HG03103 (cell line): ENCODE results near the gene BOD1L1.
"Not testable (repeated sequence)": the region's sequence is repeated elsewhere in the genome, so short reads cannot be mapped to it uniquely, and the experiment has no call there.

Source experiments
- ATAC-seq: cut with Tn5 transposase; IDR thresholded peaks from one replicate; pipeline ENCODE4 v1.9.1; 2021; ENCODE audit warnings: low read depth; ENCODE audit not compliant: unreplicated experiment

The BOD1L1 gene

DNA sequence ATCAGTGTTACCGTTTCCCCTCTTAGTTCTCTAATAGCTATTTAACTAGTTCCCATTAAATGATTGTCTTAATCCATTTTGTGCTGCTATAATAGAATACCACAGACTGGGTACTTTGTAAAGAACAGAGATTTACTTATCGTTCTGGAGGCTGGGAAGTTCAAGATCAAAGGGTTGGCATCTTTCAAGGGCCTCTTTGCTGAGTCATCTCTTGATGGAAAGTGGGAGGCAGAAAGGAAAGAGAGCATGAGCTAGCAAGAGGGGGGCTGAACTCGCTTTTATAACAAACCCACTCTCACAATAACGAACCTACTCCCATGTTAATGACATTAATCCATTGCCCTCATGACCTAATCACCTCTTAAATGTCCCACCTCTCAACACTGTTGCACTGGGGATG lies 65.9 kb downstream of the BOD1L1 start:
- no peak for ATAC-seq

DNA sequence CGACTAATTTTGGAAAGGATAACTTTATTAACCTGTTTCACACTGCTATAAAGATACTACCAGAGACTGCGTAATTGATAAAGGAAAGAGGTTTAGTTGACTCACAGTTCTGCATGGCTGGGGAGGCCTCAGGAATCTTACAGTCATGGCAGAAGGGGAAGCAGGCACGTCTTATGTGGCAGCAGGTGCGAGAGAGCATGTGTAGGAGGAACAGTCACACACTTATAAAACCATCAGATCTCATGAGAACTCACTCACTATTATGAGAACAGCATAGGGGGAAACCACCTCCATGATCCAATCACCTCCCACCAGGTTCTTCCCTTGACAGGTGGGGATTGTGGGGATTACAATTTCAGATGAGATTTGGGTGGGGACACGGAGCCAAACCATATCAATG lies 67.4 kb downstream of the BOD1L1 start:
- ATAC-seq = not testable (repeated sequence)

DNA sequence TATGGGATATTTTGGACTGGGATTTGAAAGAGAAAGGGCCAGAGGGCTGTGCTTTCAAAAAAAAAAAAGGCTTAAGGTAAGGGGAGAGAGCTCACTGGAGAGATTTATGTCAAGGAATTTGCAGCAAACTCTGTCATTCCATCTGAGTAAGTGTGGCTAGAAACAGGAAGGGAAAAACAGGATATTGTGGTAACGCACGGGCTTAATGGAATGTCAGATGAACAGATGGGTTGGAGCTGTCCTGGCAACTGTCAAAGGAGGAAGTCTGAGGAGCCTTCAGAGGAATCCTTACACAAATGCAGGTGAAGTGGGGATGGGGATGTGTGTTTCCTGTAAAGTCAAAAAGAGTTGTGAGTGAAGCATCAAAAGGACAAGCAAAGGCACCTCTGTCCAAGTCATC lies 68.1 kb downstream of the BOD1L1 start:
- no peak for ATAC-seq

DNA sequence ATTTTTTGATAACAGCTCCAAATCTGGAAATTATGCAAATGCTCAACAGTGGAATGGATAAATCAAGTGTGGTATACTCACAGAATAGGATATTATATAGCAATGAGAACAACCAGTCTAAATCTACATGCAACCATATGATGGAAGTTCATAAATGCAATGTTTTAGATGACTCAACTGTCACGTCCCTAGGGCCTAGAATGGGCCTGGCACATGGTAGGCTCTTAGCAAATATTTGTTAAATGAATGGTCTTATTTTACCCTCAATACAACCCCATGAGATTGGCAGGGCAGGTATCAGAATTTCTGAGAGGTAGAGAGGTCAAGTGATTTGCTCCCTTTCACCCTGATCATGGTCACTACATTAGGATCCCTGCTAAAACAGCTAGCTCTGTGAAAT lies 68.6 kb downstream of the BOD1L1 start:
- no peak for ATAC-seq

DNA sequence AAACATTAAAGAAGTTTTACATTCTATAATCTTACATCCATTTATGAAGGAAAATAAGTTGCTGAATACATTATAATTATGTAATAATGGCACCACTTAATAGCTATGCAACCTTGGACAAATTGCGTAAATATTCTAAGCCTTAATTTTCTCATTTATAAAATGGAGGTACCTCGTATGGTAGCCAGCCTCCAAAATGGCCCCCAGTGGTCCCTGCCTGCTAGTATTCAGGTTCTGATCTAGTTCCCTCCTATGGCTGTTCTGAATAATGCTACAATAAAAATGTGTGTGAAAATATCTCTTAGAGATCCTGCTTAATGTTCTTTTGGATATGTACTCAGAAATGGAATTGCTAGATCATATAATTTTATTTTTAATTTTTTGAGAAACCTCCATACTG lies 72.2 kb downstream of the BOD1L1 start:
- ATAC-seq = no peak

DNA sequence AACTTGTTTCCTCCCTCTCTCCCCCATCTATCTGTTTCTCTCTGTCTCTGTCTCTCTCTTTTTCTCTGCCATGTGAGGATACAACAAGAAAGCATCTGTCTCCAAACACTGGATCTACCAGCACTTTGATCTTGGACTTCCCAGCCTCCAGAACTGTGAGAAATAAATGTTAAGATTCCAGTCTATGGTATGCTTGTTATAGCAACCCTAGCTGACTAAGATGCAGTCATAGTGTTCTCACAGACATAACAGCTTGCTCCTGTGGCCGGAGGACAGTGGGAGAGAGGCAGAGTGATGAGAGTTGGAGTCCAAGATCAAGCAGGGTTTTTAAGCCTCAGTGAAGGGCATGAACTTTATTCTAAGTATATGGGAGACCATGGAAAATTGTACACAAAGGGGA lies 74.4 kb downstream of the BOD1L1 start:
- no peak for ATAC-seq

DNA sequence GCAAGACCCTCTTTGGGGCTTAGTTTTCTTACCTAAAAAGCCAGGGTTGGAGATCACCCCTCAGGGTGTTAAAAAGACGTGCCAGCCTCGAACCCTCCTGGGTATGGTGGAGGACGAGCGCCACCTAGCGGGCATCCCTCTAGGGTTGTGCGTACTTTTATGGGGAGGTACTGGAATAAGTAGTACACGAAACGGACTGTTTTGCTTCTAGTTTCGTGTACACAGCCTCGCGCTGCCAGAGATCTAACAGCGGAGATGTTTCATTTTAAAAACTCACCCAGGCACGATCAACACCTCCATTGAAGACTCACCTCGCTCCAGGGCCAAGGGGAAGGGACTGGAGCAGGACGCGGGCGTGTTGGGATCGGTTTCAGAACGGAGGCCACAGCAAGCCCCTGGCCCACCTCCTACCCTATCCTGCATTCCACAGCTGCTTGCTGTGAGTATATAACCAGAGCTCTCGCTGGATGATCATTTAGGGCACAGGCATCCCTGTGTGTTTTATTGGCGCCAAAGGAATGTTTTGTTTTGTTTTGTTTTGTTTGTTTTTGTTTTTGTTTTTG lies 78.5 kb downstream of the BOD1L1 start:
- ATAC-seq = peak; percentile 68

DNA sequence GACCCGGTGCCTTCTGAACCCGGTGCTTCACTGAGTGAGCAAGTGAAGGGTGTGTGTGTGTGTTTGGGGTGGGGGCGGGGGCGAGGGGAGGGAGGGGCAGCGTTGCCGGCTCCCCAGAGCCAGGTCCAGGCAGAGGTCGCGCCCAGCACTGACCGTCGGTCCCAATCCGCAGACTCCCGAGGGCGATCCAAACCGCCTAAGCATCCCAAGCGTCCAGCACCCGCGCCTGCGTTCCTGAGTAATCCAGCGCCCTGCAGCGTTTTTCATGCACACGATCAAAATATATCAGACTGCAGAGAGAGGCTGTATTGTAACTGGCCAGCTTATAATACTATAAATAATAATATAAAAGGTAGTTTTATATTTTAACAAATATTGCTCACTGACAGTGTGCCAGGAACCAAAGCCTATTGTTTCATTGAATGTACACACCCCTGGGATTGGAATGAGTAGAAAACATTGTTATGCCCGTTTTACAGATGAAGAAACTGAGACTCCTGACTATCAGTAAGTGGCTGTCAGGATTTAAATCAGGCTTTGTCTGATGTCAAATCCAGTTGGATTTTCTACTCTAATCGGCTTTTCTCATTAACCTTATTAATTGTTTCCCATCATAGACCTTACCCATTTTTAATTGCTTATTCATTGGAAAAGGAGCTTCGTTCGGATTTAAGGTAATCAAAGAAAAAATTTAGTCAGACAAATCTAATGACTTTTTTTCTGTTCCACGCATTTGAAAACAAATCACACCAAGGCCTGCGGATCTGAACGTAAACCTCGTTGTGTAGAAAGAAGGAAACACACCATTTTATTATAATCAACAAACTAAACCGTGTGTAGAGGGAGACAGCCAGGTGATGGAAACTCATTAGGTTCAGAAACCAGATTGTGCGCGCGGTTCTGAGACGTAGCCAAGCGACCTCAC lies 79.2 kb downstream of the BOD1L1 start:
- ATAC-seq = no peak

DNA sequence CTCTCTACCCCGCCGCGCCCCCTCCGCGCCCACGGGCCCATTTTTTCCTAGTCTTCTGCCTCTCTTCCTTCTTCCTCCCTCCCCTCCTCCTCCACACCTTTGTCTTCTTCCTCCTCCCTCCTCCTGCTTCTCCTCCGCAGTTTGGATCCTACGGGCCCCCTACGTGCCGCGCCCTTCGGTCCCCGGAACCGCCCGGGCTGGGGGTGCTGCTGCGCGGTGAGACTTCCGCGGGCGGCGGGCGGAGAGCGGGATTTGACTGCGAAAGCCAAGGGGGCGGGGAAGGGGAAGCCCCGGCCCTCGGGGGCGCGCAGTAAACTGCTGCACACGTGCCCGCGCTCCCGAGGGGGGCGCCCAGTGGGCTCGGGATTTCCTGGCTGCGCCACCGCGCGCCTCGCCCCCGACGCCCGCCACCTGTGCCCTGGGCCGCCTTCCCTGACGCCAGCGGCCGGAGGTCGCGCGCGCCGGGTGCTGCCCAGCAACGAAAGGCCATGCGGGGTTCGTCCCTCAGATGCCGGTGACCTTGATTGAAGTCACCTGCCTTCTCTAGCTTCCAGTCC lies 80.0 kb downstream of the BOD1L1 start:
- no peak for ATAC-seq

DNA sequence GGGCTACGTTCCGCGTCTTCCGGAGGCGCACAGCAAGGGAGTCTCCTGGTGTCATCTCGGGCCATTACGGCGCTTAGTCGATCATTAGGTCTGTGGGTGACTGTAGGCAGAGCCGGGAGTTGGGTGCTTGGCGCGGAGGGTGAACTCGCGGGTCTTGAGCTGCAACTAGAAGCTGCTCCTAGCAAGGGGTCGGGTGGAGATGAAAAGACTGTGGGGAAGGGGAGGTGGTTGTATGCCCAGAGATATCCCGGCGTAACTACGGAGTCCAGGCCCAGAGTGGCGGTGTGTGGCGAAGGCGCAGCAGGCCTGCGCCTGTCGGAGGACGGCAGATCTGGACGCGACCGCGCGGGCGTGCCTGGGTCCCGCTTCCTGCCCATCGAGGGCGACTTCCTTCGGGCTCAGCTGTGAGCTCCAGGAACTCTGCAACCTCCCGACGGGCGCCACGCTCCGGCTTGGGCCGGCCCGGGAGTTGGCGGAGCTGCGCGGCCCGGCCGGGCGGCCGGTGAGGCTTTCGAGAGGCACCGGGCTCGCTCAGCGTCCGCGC lies 80.5 kb downstream of the BOD1L1 start:
- no peak for ATAC-seq

DNA sequence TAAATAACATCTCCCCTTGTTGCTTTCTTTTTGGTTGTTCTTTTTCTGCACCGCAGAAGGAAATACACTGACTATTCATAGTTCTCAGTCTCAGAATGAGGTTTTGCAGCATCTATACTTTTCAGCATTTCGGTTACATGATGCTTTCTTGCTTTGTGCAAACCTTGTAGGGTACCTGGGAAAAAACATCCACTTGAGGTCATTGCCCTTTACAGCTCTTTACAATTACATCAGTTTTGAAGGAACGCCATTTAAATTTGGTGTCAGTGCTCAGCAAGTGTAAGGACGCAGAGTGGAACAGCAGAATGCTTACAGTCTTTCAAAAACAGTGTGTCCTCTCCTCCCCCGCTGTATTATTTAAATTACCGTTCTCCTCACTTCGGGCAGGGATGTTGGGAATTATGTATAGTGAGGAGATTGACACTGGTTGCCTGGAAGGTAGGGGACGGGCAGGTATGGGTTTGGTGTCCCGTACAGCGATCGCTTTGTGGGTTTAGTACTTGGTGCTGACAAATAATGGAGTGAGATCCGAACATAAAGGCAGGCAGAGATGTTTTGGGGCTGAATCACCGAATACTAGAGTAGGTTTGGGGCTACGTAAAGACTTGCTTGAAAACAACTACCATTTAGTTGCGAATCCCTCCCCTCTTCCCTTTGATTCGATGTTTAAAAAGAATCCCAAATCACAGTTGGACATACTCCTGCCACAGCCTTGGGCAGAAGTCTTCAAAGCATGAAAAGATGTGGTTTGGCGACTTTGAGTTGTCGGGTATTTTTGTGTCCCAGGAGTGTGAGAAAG lies 81.2 kb downstream of the BOD1L1 start:
- ATAC-seq = no peak

DNA sequence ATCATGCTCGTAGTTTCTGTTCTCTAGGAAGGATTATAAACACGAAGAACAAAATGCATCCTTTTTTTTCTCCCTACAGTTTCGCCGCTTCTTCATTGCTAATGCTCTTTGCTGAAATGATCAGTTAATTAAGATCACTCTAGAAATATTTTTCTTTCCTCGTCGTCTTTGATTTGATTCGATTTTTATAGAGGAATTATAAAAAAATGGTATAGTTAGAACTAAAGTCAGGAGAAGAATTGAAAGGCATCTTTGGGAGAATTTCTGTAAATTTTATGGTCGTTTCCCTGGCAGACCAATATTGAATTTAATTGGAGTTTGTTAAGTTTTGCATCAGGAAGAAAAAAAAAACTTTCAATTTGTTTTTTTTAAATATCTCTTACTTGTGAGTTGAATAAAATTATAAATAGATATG lies 82.1 kb downstream of the BOD1L1 start:
- ATAC-seq = no peak

DNA sequence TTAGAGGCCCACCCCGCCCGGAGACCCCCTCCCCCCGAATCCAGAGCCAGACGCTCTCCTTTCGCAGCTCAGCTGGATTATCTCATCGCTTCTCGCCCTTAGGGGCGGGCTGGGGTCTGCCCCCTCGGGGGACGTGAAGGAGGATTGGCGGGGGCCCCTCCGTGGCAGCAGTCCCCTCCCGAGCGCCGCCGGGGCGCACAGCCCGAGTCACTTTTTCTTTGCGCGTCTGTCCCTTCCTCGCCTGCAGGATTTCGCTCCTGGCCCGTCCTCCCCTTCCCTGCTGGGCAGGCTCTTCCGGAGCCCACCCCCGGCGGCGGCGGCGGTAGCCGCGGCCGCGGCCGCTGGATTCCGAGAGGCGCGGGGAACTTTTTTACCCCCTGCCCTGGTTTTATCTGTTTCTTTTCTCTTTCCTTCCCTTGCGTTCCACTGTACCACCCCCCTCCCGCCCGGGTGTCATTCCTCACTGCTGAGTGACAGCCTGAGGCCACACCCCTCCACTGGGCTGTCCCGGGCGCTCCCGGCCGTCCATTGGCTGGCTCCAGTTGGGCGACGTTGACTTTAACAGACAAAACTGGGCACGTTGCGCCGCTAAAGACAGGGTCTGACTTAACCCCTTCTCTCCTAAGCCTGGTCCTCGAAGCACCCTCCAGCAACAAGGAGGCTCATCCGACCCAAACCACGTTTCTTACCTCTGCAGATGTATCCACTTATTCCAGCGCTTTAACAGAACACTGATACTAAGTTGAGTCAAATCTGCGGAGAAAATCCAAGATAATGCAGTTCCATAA lies 82.7 kb downstream of the BOD1L1 start:
- peak; percentile 50 for ATAC-seq

DNA sequence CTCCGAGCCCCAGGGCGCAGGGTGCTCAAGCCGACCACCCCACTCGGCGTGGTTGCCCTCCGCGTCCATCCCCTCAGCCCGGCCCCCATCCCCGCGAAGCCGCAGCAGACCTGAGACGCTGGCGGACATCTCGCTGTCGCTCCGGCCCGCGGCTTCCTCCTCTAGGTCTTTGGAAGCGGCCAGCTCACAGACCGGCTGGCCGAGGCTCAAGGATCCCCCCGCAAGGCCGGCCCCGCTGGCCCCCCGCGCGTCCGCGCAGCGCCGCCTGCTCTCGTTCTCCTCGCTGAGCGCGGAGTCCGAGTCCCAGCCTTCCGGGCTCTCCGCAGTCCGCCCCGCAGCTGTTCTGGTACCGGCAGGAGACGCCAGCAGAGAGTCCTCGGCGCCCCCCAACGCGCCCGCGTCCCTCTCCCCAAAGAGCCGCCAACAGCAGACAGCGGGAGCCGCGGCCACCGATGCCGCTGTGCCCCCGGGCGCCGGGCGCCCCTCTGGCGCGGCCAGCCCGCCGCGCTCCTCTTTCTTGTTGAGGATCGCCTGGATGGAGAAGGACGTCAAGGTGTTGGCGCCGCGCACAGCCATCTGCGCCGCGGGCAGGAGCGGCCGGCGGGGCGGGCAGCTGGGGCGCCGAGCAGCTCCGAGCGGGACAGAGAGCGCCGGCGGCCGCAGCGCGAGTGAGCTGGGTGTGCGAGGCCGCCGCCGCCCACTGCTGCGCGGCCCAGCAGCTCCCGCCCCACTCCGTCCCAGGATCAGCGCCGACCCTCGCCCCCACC lies 83.5 kb downstream of the BOD1L1 start, which contains the start of gene NKX3-2:
TSS of gene NKX3-2 (minus strand) at position 670 of the 767 bp plus-strand sequence. CDS start at position 576, 94 bp downstream.
- ATAC-seq = no peak

DNA sequence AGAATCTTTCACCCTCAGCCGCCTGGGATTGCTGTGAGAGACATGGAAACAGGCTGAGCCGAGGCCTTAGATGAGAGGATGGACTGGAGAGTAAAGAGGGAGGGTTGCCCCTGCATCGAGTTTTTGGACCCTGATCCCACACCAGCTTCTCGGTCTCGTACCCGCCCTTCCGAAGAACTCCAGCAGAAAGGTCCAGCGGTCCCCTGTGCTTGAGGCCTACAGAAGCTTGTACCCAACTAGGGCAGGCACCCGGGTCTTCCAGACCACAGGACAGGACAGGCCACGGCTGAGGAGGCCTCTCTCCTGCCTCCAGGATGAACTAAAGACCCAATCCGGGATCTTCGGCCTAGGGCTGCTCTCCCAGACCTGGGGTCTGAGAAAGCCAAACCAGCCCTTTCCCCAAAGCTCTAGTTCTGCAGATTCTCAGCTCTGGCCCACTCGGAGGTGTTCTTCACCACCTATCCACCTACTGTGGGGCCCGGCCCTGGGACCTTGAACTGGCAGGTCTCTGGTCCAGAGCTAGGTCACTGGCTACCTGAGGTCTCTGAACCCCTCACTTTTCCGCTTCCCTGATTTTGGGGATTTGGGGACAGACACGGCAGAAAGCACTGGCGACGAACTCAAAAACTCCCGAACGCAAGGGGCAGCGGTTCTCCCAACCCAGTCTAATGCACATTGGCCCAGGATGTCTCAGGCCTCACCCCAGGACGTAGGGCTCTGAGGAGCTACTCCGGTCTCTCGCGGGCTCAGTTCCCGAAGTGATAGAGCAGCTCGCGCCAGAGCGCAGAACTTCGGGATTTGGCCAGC lies 84.3 kb downstream of the BOD1L1 start:
- ATAC-seq = no peak

DNA sequence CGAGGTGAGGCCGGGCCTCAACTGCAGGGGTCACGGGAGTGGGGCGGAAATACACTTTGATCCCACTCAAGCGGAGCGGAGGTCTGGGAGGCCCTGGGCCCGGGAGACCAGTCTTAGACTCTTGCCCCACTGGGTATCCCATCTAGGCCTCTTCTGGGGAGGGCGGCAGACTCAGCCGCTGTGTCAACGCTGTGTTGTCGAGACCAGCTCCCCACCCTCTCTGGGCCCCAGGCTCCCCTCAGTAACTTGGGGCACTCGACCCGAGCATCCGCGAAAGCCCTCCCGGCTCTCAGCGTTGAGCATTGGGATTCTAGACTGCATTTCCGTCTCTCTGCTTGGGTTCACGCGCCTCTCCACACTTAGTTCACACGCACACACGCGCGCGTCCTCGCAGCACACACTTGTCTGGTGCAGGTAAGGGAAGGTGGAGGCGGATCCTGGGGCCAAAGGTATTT lies 84.9 kb downstream of the BOD1L1 start:
- no peak for ATAC-seq

DNA sequence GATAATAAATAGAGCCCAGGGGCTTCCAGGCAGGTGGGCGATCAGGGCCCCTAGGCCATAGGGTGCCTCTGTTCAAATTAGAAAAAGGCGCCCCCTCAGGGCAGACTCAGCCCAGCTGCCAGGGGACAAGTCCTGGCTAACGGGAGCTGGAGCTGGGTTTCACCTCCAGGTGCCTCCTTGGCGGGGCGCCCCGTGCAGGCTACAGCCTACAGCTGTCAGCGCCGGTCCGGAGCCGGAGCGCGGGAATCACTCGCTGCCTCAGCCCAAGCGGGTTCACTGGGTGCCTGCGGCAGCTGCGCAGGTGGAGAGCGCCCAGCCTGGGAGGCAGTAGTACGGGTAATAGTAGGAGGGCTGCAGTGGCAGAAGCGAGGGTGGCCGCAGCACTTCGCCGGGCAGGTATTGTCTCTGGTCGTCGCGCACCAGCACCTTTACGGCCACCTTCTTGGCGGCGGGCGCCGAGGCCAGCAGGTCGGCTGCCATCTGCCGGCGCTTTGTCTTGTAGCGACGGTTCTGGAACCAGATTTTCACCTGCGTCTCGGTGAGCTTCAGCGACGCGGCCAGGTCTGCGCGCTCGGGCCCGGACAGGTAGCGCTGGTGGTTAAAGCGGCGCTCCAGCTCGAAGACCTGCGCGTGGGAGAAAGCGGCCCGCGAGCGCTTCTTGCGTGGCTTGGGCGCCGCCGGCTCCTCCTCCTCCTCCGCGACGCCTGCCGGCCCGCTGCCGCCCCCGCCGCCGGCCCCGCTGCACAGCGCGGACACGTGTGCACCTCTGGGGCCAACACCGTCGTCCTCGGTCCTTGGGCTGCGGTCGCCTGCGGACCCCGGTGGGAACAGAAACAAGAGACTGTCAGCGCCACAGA lies 85.6 kb downstream of the BOD1L1 start:
- no peak for ATAC-seq
